Dermis lymphatic vessel endothelial cell (primary cell): ENCODE results near the gene USP9Y. TPM values are rescaled to one million over a fixed set of nuclear protein-coding genes. Genes with fewer than 3 reads are reported as not detected.

Source experiments
- total RNA-seq: library from RNA; depleted of rRNA; stranded (reverse); fragments of >200 nt; gene quantifications from 2 replicates; pipeline ENCODE4 v1.2.1, GENCODE V29; 2014

The USP9Y gene, protein sequence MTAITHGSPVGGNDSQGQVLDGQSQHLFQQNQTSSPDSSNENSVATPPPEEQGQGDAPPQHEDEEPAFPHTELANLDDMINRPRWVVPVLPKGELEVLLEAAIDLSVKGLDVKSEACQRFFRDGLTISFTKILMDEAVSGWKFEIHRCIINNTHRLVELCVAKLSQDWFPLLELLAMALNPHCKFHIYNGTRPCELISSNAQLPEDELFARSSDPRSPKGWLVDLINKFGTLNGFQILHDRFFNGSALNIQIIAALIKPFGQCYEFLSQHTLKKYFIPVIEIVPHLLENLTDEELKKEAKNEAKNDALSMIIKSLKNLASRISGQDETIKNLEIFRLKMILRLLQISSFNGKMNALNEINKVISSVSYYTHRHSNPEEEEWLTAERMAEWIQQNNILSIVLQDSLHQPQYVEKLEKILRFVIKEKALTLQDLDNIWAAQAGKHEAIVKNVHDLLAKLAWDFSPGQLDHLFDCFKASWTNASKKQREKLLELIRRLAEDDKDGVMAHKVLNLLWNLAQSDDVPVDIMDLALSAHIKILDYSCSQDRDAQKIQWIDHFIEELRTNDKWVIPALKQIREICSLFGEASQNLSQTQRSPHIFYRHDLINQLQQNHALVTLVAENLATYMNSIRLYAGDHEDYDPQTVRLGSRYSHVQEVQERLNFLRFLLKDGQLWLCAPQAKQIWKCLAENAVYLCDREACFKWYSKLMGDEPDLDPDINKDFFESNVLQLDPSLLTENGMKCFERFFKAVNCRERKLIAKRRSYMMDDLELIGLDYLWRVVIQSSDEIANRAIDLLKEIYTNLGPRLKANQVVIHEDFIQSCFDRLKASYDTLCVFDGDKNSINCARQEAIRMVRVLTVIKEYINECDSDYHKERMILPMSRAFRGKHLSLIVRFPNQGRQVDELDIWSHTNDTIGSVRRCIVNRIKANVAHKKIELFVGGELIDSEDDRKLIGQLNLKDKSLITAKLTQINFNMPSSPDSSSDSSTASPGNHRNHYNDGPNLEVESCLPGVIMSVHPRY (N-terminal part only)
- 33.1 TPM in 1 of 2 replicates, not detected in the other for total RNA-seq

DNA sequence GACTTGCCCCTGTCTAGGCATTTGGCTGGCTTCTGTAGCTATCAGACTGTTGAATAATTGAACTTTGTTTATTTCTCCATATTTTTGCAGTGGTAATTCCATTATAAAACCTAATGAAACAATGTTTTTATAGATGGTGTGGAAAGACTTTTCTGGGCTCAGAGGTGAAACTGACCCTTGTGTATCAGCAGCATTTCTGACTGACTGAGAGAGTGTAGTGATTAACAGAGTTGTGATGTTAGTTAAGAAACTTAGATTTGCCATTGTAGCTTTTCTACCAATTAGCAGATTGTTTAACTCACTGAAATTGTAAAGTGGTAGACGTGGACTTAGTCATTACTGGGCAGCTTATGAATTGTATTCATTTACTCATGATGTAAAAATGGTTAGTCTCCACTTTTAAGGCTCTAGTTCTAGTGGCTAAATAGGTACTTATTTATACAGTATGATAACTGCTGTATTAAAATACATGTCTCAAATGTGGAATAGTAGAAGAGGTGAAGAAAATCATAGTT, at the start of gene USP9Y:
TSS of gene USP9Y (plus strand) at position 51 of the 515 bp plus-strand sequence. CDS start 8,217 bp downstream, outside the sequence.

DNA sequence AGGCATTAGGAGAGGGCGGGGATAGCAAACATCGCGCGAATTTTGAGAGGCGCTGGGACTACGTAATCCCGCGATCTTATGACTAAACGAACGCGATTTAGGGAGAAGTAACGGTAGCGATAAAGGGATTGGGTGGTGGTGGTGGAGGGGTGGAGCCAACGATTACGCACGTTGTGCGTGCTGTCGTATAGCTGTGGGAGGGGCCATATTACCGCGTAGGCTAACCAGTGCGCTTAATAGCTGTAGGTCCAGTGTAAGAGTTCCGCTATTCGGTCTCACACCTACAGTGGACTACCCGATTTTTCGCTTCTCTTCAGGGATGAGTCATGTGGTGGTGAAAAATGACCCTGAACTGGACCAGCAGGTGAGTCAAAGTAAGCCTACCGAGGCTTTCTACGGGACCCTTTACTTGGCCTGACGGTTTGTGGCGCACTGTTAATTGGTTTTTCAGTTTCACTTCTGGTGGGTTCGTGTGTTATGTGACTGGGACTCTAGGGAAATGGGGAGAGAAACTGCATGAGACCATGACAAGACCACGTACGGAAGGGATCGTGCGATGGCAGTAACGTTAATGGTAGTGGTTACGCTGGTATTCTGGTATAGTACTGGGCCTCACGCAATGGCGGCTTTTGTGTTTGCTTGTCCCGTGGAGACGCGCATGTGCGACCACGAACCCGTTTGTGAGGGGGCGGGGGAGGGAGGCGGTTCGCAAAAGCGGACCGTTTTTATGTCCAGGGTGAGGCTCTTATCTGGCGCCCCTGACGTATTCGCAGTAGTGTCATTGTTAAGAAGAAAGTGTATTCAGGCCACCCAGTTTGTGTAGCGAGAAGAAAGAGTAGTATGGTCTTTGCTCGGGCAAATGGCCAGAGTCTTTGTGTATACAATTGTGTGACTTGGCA, 203.8 kb downstream of the USP9Y start, which contains the start of gene DDX3Y:
TSS of gene DDX3Y (plus strand) at position 251 of the 899 bp plus-strand sequence. CDS start at position 320, 69 bp downstream.

Other genes with a start within 250 kb of the USP9Y start
- gene DDX3Y, start 203.6 kb downstream of the USP9Y start, total RNA-seq, result 109 TPM in 1 of 2 replicates, not detected in the other